GM18502 (cell line): Measurements from ENCODE around the gene UBLCP1.

Experiments
- ATAC-seq: cut with Tn5 transposase; IDR thresholded peaks from one replicate; pipeline ENCODE4 v1.9.1; 2021; ENCODE audit warnings: mild to moderate bottlenecking; ENCODE audit not compliant: unreplicated experiment, poor library complexity

UBLCP1 gene

DNA sequence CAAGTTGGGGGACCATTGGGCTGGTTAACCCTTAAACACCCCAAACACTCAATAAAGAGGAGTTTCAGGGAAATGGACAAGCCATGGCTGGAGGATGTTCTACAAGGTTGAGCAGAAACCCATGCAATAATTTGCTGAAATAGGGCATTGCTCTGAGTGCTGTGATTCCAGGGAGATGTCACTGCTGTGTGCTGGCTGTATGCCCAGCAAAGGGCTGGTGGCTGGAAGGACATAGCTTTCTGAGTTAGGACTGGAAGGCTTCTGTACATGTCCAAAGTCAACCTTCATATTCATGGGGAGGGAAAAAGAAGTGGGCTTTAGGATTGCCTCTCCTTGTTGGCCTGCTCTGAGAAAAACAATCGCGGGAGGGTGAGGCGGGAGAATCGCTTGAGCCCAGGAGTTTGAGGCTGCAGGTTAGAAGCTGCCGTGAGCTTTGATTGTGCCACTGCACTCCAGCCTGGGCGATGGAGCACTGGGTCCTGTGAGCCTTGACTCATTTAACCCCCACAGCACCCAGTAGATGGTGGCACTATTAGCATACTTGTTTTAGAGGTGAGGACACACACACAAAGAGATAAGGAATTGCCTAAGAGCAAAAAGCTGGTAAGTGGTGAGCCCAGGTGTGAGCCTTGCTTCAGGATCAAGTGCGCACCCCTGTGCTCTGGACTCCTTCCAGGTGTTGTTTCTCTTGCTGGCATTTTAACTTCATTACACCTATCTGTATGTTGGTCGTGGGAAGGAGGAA, 46.8 kb downstream of the UBLCP1 start:
- ATAC-seq, result no peak

GRCh38 chr5:159310511-159310910, 47.4 kb downstream of the UBLCP1 start:
- ATAC-seq, result no peak

DNA sequence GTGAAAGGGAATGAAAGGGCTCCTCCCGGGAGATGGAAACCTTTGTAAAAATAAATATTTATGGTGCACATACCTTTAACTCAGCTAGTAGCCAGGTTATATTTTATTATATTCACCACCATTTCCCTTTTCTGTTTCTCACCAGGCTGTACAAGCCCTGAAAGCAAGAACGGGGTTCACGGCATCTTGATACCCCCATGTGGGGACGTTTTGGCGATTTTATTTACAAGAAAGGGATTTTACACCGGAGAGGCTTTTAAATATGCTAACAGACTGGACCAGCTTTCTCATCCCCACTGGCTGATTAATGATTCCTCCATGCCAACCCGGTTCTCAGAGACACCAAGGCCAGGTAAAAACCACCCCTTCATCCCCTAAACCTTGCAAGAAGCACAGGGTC, 48.0 kb downstream of the UBLCP1 start:
- ATAC-seq, result no peak

- ATAC-seq, result no peak
Measured at GRCh38 chr5:159313197-159313596, 50.1 kb downstream of the UBLCP1 start.

GRCh38 chr5:159316519-159317383, 53.7 kb downstream of the UBLCP1 start:
- ATAC-seq, result no peak

- no peak for ATAC-seq
Measured at GRCh38 chr5:159317849-159318248, 54.8 kb downstream of the UBLCP1 start.

DNA sequence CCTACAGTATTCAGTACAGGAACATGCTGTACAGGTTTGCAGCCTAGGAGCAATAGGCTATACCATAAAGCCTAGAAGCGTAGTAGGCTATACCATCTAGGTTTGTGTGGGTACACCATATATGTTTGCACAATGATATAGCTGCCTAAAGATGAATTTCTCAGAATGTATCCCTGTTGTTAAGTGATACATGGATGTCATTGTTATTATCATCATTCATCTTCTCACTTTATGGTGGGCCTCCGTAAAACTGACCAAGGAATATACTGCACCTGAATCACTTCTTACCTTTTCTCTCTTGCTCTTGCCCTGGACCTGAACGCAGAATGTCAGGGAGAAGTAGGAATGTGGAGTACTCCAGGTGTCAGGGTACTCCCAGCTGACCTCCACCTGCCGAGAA, 55.4 kb downstream of the UBLCP1 start:
- ATAC-seq, result no peak

DNA sequence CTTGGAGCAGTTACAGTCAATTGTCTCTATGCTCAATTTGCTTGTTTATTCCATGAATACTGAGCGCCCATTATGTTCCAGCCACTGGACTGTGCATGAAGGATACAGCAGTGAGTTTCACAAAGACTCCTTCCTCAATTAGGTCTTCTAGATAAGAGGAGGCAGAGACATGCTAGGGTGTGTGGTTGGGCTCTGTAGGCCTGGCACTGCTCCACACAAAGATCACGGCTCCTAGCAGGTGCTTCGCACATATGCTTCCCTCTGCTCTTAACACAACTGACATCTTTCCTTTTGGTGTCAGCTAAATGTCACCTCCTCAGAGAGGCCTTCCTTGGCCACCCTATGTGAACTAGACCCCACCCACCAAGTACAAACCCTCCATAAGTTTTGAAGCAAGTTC, 56.3 kb downstream of the UBLCP1 start:
- no peak for ATAC-seq

- no peak for ATAC-seq
Measured at GRCh38 chr5:159319832-159320231, 56.7 kb downstream of the UBLCP1 start.

- ATAC-seq, result no peak
Measured at GRCh38 chr5:159322180-159322579, 59.1 kb downstream of the UBLCP1 start.

DNA sequence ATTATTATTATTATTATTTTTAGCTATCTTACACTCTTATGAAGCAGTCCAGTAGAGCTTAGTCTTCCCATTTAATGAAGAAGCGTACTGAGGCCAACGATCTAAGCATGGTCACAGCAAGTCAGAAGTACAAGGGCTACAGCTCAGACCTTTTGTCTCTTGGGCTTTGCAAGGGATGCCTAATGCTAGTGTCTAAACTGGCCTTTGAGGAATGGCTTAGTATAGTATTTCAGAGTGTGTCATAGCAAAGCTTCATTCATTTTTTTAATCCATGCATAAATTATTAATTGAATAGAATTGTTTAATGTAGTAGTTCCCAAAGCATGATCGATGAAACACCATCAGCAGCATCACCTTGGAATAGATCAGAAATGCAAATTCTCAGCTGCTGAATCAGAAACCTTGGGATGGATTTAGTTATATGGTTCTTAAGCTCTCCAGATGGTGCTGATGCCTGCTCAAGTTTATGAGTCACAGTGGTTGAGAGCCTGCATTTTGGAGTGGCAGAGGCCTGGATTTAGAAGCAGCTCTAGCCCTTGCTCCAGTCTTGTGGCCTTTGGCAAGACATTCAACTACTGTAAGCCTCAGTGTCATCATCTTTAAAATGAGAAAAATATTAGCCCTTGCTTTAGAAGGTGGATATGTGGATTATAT, 61.1 kb downstream of the UBLCP1 start:
- no peak for ATAC-seq

DNA sequence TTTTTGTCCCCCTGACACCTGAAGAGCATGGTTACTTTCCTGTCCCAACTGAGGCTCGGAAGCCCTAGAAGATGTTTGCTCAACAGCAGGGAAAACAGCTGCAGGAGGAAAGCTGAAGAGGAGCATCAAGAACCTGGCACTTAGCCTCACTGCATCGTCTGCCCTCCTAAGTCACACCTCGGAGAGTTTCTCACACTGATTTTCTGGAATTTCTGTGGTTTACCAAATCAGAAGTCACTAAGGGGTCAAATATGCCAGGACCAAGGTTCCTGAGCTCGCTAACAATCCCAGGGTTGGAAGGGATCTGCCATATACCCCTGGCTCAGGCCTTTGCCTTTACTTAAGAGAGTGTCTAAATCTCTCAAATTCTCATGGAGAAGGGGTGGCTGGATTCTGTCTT, 61.9 kb downstream of the UBLCP1 start:
- ATAC-seq, result no peak

GRCh38 chr5:159330131-159330800, 67.2 kb downstream of the UBLCP1 start, which contains the start of gene IL12B:
TSS of gene IL12B (minus strand) at chr5:159330487. CDS start at chr5:159326782, 3,705 bp downstream.
- ATAC-seq, result no peak

DNA sequence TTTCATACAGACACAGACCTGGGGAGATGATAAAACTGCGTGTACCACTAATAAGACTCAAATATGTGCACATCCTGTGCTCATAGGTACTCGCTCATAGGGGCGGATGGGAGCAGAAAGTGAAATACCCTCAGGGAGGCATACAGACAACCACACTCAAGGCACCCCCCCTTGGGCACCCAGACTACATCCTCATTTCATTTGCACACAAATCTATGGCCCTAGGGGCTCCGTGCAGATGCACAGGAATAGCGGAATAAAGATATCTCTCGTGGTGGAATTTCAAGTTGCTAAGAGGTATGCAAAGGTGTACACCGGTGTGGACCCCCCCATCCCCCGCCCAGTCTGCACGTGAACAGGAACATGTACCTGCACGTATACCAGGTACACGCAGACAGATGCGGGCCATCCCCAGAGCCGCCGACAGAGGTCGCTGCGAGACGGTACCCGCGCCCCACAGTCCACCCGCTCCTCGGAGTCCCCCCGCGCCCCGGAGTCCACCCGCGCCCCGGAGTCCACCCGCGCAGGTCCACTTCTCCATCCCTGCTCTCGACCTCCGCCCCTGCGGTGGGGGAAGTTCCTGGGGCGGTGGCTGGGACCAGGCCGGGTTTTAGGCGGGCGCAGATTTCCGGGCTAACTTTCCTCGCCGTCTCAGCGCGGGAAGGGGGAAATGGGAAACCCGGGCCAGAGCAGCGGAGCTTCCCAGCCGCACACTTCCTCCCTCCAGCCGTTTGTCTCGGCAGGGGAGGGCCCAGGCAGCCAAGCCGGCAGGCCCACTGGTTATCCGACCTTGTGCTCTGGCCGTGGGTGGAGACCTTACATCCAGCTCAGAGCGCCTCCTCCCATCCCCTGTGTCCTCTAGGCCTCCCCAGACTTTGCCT, 68.2 kb downstream of the UBLCP1 start:
- ATAC-seq, result peak; percentile 76

DNA sequence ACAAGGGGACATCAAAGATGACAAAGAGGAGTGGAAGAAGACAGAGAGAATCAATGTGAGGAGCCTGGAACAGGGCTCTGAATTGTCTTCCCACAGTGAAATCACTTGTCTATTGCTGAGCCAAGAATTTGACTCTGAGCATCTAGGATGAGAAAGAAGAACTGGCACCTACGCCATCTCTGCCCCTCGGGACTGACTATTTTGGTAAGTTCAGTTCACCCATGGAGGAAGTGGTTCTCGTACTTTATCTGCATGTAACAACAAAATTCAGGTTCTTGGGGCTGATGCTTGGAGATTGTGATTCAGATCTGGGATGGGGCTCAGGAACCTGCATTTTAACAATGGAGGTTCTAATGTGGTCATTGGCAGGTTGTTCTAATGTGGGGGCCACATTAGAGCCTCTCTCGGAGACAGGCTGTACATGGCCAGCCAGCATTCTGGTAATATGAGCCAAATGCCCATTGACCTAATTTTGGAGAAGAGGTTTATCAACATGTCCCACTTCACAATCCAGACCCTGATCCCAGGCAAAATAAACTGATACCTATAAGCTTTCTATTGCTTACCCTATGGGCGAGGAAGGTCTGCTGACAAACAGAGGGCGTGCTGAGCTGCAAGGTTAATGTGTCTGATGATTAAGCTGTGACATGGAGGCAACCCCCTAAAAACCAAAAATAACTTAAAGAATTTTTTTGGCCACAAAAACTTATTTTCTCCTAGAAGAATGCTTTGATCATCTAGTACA, 69.9 kb downstream of the UBLCP1 start:
- ATAC-seq, result no peak

DNA sequence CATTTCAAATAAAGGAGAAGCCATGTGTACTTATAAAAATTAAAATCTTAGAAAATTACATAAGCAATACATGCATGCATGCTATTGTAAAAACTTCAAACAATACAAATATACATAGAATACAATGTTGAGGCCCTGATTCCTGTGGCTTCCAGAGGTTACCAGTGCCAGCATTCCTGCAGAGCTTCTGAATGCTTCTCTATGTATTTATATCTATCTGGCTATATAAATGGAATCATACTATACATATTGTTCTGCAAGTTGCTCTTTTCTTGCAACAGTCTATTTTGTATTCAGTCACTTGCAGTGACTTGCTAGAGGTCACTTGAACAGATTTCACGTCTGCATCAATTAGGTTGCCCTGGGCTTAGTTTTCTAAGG, 70.4 kb downstream of the UBLCP1 start:
- no peak for ATAC-seq
